SK-N-SH treated with all-trans-retinoic acid at 6 μM for 48 hours (cell line): Measurements from ENCODE around the gene P2RX2.

ENCODE experiments used
- ATAC-seq: fragments of 200-7000 bp; cut with Tn5 transposase; 3 replicates; pipeline ENCODE4 v1.9.1; 2020; ENCODE audit warnings: mild to moderate bottlenecking, moderate library complexity
- ARNTL ChIP-seq: fragments of 450-650 bp; formaldehyde crosslinking; IDR thresholded peaks from 2 replicates; pipeline ENCODE4 v1.5.0; 2020; ENCODE audit warnings: low read depth, mild to moderate bottlenecking, moderate library complexity, borderline replicate concordance
- ESRRG ChIP-seq: fragments of 250-450 bp; sonication (Bioruptor Pico); IDR thresholded peaks from 2 replicates; pipeline ENCODE4 v1.6.1; 2021; ENCODE audit warnings: mild to moderate bottlenecking
- ISL1 ChIP-seq: fragments of 250-450 bp; sonication (Bioruptor Pico); IDR thresholded peaks from 2 replicates; pipeline ENCODE4 v2.1.2; 2022; ENCODE audit warnings: mild to moderate bottlenecking, moderate library complexity
- ZC3H10 ChIP-seq: fragments of 250-450 bp; sonication (Bioruptor Pico); IDR thresholded peaks from 2 replicates; pipeline ENCODE4 v1.5.1; 2021; ENCODE audit warnings: mild to moderate bottlenecking, moderate library complexity
- ZFP3 ChIP-seq: fragments of 250-450 bp; sonication (Bioruptor Pico); IDR thresholded peaks from 2 replicates; pipeline ENCODE4 v1.5.0; 2020; ENCODE audit warnings: mild to moderate bottlenecking, moderate library complexity
- ZFP30 ChIP-seq: fragments of 450-650 bp; formaldehyde crosslinking; IDR thresholded peaks from 2 replicates; pipeline ENCODE4 v1.5.0; 2022; ENCODE audit warnings: mild to moderate bottlenecking, moderate library complexity
- ZNF565 ChIP-seq: fragments of 450-650 bp; formaldehyde crosslinking; conservative IDR thresholded peaks from 2 replicates; pipeline ENCODE4 v1.5.0; 2020; ENCODE audit warnings: low read depth, mild to moderate bottlenecking, moderate library complexity
- ZNF70 ChIP-seq: fragments of 450-650 bp; formaldehyde crosslinking; IDR thresholded peaks from 2 replicates; pipeline ENCODE4 v1.5.0; 2020; ENCODE audit warnings: mild to moderate bottlenecking, moderate library complexity
- TF ChIP-seq, protein P1 (sequence below): fragments of 250-450 bp; sonication (Bioruptor Pico); IDR thresholded peaks from 2 replicates; pipeline ENCODE4 v1.8.0; 2021; ENCODE audit warnings: low read depth, mild to moderate bottlenecking, moderate library complexity, borderline replicate concordance
- TF ChIP-seq, protein P2 (sequence below): fragments of 250-450 bp; sonication (Bioruptor Pico); IDR thresholded peaks from 2 replicates; pipeline ENCODE4 v1.5.0; 2020; ENCODE audit warnings: mild to moderate bottlenecking, moderate library complexity
- TF ChIP-seq, protein P3 (sequence below): fragments of 250-450 bp; sonication (Bioruptor Pico); IDR thresholded peaks from 2 replicates; pipeline ENCODE4 v1.5.1; 2020; ENCODE audit warnings: low read depth, mild to moderate bottlenecking, moderate library complexity
- TF ChIP-seq, protein P4 (sequence below): fragments of 250-450 bp; sonication (Bioruptor Pico); IDR thresholded peaks from 2 replicates; pipeline ENCODE4 v1.8.0; 2020; ENCODE audit warnings: mild to moderate bottlenecking, moderate library complexity, borderline replicate concordance

P2RX2 gene

DNA sequence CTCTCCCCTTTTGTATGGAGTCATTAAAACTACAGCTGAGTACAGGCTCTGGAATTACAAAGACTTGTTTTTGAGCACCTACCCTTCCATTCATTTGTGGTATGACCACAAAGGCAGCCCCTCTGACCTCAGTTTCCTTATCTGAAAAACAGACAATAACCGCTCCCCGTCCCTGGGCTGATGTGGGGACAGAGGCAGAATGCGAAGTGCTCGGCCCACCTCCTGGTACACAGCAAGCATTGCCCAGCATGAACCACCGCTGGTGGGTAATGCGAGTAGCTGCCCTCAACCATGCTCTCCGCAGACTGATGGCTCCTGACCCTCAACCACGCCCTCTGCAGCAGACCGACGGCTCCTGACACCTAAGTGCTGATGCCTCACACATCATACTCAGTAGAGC, 22.4 kb downstream of the P2RX2 start (continued):
- TF ChIP-seq ZFP30 (CRISPR knock-in tag) (no peak), ZNF70 (CRISPR knock-in tag) (no peak)
- TF ChIP-seq, protein P1, sequence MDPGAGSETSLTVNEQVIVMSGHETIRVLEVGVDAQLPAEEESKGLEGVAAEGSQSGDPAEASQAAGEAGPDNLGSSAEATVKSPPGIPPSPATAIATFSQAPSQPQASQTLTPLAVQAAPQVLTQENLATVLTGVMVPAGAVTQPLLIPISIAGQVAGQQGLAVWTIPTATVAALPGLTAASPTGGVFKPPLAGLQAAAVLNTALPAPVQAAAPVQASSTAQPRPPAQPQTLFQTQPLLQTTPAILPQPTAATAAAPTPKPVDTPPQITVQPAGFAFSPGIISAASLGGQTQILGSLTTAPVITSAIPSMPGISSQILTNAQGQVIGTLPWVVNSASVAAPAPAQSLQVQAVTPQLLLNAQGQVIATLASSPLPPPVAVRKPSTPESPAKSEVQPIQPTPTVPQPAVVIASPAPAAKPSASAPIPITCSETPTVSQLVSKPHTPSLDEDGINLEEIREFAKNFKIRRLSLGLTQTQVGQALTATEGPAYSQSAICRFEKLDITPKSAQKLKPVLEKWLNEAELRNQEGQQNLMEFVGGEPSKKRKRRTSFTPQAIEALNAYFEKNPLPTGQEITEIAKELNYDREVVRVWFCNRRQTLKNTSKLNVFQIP (CRISPR knock-in tag): no peak
- TF ChIP-seq, protein P2, sequence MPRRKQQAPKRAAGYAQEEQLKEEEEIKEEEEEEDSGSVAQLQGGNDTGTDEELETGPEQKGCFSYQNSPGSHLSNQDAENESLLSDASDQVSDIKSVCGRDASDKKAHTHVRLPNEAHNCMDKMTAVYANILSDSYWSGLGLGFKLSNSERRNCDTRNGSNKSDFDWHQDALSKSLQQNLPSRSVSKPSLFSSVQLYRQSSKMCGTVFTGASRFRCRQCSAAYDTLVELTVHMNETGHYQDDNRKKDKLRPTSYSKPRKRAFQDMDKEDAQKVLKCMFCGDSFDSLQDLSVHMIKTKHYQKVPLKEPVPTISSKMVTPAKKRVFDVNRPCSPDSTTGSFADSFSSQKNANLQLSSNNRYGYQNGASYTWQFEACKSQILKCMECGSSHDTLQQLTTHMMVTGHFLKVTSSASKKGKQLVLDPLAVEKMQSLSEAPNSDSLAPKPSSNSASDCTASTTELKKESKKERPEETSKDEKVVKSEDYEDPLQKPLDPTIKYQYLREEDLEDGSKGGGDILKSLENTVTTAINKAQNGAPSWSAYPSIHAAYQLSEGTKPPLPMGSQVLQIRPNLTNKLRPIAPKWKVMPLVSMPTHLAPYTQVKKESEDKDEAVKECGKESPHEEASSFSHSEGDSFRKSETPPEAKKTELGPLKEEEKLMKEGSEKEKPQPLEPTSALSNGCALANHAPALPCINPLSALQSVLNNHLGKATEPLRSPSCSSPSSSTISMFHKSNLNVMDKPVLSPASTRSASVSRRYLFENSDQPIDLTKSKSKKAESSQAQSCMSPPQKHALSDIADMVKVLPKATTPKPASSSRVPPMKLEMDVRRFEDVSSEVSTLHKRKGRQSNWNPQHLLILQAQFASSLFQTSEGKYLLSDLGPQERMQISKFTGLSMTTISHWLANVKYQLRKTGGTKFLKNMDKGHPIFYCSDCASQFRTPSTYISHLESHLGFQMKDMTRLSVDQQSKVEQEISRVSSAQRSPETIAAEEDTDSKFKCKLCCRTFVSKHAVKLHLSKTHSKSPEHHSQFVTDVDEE (CRISPR knock-in tag): no peak

DNA sequence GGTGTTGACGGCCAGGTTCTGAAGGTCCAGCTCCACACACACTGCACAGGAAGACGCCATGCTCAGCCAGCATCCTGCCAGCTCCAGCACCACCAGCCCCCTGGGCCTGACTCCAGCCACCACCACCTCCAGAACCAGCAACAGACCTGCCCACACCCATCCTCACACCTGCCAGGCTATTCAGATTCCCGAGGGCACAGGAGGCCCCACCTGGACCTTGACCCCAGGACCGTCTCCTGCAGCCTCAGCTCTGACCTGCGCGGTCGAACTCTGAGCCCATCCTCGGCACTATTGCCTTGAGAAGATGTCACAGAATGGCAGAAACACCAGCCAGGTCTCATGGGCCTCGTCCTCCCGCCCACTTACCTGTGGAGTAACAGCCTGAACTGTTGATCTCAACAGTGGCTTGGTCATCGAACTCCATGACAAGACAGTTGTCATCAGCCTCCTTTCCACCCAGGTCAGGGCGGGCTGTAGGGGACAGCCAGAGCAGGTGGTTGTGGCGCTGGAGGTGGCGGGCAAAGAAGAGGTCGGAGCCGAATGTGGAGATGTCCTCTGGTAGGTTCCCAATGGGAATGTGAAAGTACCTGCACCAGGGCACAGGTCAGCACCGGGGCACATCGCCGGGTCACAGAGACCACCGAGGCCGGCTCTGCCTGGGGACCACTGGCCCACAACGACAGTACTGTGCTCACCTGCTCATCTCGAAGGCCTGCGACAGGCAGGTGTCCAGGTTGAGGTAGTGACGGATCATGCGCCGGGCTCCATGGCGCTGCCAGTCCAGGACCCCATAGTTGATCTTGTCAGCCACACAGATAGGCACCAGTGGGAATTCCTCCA, 23.5 kb downstream of the P2RX2 start:
- no peak for ATAC-seq
- TF ChIP-seq ZFP3 (CRISPR knock-in tag): no peak
- TF ChIP-seq ZC3H10 (CRISPR knock-in tag): no peak
- TF ChIP-seq, protein P1 (CRISPR knock-in tag): no peak
- no peak for TF ChIP-seq ISL1 (CRISPR knock-in tag)
- TF ChIP-seq, protein P2 (CRISPR knock-in tag): no peak
- TF ChIP-seq, protein P3, sequence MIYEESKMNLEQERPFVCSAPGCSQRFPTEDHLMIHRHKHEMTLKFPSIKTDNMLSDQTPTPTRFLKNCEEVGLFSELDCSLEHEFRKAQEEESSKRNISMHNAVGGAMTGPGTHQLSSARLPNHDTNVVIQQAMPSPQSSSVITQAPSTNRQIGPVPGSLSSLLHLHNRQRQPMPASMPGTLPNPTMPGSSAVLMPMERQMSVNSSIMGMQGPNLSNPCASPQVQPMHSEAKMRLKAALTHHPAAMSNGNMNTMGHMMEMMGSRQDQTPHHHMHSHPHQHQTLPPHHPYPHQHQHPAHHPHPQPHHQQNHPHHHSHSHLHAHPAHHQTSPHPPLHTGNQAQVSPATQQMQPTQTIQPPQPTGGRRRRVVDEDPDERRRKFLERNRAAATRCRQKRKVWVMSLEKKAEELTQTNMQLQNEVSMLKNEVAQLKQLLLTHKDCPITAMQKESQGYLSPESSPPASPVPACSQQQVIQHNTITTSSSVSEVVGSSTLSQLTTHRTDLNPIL (CRISPR knock-in tag): no peak
- no peak for TF ChIP-seq ESRRG (CRISPR knock-in tag)
- no peak for TF ChIP-seq ZNF70 (CRISPR knock-in tag)
- TF ChIP-seq ZNF565 (CRISPR knock-in tag): no peak
- TF ChIP-seq, protein P4, sequence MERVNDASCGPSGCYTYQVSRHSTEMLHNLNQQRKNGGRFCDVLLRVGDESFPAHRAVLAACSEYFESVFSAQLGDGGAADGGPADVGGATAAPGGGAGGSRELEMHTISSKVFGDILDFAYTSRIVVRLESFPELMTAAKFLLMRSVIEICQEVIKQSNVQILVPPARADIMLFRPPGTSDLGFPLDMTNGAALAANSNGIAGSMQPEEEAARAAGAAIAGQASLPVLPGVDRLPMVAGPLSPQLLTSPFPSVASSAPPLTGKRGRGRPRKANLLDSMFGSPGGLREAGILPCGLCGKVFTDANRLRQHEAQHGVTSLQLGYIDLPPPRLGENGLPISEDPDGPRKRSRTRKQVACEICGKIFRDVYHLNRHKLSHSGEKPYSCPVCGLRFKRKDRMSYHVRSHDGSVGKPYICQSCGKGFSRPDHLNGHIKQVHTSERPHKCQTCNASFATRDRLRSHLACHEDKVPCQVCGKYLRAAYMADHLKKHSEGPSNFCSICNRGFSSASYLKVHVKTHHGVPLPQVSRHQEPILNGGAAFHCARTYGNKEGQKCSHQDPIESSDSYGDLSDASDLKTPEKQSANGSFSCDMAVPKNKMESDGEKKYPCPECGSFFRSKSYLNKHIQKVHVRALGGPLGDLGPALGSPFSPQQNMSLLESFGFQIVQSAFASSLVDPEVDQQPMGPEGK (CRISPR knock-in tag): no peak

DNA sequence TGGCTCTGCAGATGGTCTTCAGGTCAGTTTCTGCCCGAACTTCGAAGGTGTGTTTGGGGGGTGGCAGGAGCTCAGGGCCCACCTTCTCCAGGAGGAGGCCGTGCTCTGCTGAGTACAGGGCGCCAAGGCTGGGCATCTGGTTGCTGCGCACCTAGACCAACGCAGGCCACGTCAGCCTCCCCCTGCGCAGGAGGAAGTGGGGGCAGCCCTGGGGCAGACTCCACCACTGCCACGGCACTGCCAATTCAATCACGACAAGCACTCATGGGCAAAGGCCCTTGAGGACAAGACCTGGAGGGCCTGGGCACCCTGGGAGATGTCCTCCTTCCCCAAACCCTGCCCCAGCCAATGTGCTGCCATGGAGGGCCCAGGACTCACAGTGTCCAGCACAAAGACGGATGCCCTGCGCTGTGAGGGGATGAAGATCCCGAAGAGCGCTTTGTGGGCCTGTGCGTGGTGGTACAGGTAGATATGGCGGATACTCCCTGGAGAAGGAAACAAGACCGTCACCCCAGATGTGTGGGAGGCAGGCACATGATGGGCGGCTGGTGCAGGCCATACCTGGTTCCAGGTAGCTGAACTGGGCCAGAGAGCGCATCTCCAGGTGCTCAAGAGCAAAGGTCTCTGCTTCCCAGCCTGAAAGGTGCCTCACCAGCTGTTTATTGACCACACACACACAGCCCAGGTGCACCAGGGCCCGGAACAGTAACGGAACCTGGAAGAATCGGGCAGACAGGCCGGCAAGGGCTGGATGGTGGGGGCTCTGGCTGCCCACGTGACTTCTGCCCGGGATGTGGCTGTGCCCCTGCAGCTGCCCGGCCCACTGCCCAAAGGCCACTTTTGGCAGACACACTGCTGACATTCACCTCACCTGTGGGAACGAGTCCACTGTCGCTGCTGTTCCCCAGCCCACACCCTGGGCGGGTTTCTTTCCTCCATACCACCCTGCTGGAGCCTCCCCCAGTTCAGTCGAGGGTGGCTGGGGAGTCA, 24.6 kb downstream of the P2RX2 start:
- TF ChIP-seq, protein P2 (CRISPR knock-in tag): no peak
- TF ChIP-seq ARNTL (CRISPR knock-in tag): no peak
- ATAC-seq: no peak
